GM23248 (cell line): ENCODE measurements around the gene RNASE11.

Experiments used
- EZH2 ChIP-seq: fragments of 200-600 bp; sonication (generic); IDR thresholded peaks from 2 replicates; pipeline ENCODE4 v1.6.1; 2018; ENCODE audit warnings: antibody characterized with exemption, mild to moderate bottlenecking; ENCODE audit not compliant: insufficient read depth, poor library complexity, severe bottlenecking
- EZH2phosphoT487 ChIP-seq: fragments of 200-600 bp; sonication (generic); IDR thresholded peaks from 2 replicates; pipeline ENCODE4 v1.6.1; 2018; ENCODE audit warnings: antibody characterized with exemption, moderate library complexity, mild to moderate bottlenecking, low read depth; ENCODE audit not compliant: insufficient read depth

DNA sequence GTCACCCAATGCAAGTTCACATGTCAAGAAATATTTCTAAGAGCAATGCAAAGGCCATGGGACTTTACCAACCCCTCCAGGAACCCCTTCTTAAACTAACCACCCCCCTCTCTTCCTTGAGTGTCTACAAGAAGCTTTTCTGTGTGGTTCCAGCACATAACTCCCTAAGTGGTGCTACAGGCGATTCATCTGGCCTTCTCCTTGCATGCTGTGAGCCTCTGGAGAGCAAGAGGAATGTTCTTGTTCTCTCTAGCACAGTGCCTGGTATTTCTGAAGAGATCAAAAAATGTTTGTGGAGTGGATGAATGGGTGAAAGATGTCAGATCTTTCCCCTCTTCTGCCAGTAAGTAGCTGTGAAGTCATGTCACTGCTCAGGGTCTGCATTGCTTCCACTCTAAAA is 9.3 kb upstream of the RNASE11 start:
- no peak for TF ChIP-seq EZH2
- TF ChIP-seq EZH2phosphoT487 = no peak
